Liver (tissue), 3 donors: Measurements from ENCODE around the gene TSPYL4.

Experiments used
- CTCF ChIP-seq: fragments of 150-350 bp; IDR thresholded peaks from 2 replicates; pipeline ENCODE4 v1.5.1; 2017; ENCODE audit warnings: improper control_type of control experiment, low read depth, low read length; ENCODE audit not compliant: missing input control
- FOXA1 ChIP-seq: IDR thresholded peaks from 2 replicates; pipeline ENCODE4 v1.6.1; 2016; ENCODE audit warnings: antibody characterized with exemption
- GABPA ChIP-seq, 2 donors: IDR thresholded peaks in 1 of 2; conservative IDR thresholded peaks in 1 of 2; 2 replicates each; pipeline ENCODE4 v1.6.1; 2016; ENCODE audit warnings: antibody characterized with exemption in 2 of 2, mild to moderate bottlenecking in 1 of 2, moderate library complexity in 1 of 2
- MAX ChIP-seq: IDR thresholded peaks from 2 replicates; pipeline ENCODE4 v1.6.1; 2016; ENCODE audit warnings: antibody characterized with exemption
- RAD21 ChIP-seq, 2 donors: IDR thresholded peaks; 2 replicates each; pipeline ENCODE4 v1.6.1; 2016; ENCODE audit warnings: antibody characterized with exemption in 2 of 2, mild to moderate bottlenecking in 2 of 2
- SP1 ChIP-seq: IDR thresholded peaks from 2 replicates; pipeline ENCODE4 v1.6.1; 2018; ENCODE audit warnings: antibody characterized with exemption, mild to moderate bottlenecking
- YY1 ChIP-seq: IDR thresholded peaks from 2 replicates; pipeline ENCODE4 v1.6.1; 2016; ENCODE audit warnings: antibody characterized with exemption, mild to moderate bottlenecking
- donor health status: healthy.
- donor health status: healthy.

GRCh38 chr6:116214681-116215080 is 39.2 kb downstream of the TSPYL4 start:
- TF ChIP-seq CTCF (no peak), GABPA (IDR thresholded peaks at IDR 0.05 in 1 of 2, conservative IDR thresholded peaks at IDR 0.05 in 1 of 2) (no peak), SP1 (no peak), YY1 (no peak), RAD21 (IDR thresholded peaks at IDR 0.05) (no peak), MAX (no peak), FOXA1 (no peak)
